WTC11 (cell line): ENCODE data around the gene RIF1. TPM values are rescaled to one million over a fixed set of nuclear protein-coding genes. Genes with fewer than 3 reads are reported as not detected.

ENCODE experiments used
- ATAC-seq: fragments of 200-7000 bp; cut with Tn5 transposase; 2 replicates; pipeline ENCODE4 v1.10.0; 2021; ENCODE audit warnings: mild to moderate bottlenecking, moderate library complexity
- CTCF ChIA-PET: fragments of 300-600 bp; sonication (Branson Sonifier 250); formaldehyde crosslinking; loops from one replicate; lab custom pipeline; 2021; ENCODE audit warnings: antibody characterized with exemption; lab: Charles Lee
- POLR2A ChIA-PET: fragments of 350-600 bp; sonication (Branson Sonifier 250); formaldehyde crosslinking; loops from one replicate; lab custom pipeline; 2021; ENCODE audit warnings: antibody characterized with exemption; lab: Charles Lee
- DNase-seq: peaks from one replicate; pipeline ENCODE4 v3.0.0; 2021; ENCODE audit warnings: low spot score
- H3K27ac Mint-ChIP-seq: 2 replicates; pipeline ENCODE4 v1.8.0; 2021; ENCODE audit warnings: mixed read lengths
- H3K27me3 Mint-ChIP-seq: 2 replicates; pipeline ENCODE4 v1.8.0; 2021; ENCODE audit warnings: low read depth, mild to moderate bottlenecking, moderate library complexity, mixed read lengths
- H3K36me3 Mint-ChIP-seq: 2 replicates; pipeline ENCODE4 v1.8.0; 2021; ENCODE audit warnings: mixed read lengths
- H3K4me1 Mint-ChIP-seq: 2 replicates; pipeline ENCODE4 v1.8.0; 2022; ENCODE audit warnings: mixed read lengths
- H3K4me3 Mint-ChIP-seq: 2 replicates; pipeline ENCODE4 v1.8.0; 2021; ENCODE audit warnings: mild to moderate bottlenecking, moderate library complexity, mixed read lengths
- H3K9me3 Mint-ChIP-seq: 2 replicates; pipeline ENCODE4 v1.8.0; 2021; ENCODE audit warnings: mixed read lengths
- CDX4 ChIP-seq: fragments of 250-450 bp; sonication (Bioruptor Pico); IDR thresholded peaks from 2 replicates; pipeline ENCODE4 v1.9.0; 2021; ENCODE audit warnings: moderate library complexity, mild to moderate bottlenecking, inconsistent platforms, borderline replicate concordance
- ETV6 ChIP-seq: sonication (generic); formaldehyde crosslinking; IDR thresholded peaks from 2 replicates; pipeline ENCODE4 v1.8.1; 2022; ENCODE audit warnings: mild to moderate bottlenecking, missing genetic modification reagents
- FOXJ3 ChIP-seq: sonication (generic); formaldehyde crosslinking; IDR thresholded peaks from 2 replicates; pipeline ENCODE4 v1.9.0; 2021; ENCODE audit warnings: missing genetic modification reagents, mild to moderate bottlenecking, borderline replicate concordance
- FOXP1 ChIP-seq: sonication (generic); formaldehyde crosslinking; IDR thresholded peaks from 2 replicates; pipeline ENCODE4 v1.8.0; 2022; ENCODE audit warnings: missing genetic modification reagents, mild to moderate bottlenecking, moderate library complexity, borderline replicate concordance
- GABPB1 ChIP-seq: sonication (generic); formaldehyde crosslinking; IDR thresholded peaks from 2 replicates; pipeline ENCODE4 v1.8.1; 2023; ENCODE audit warnings: mild to moderate bottlenecking, missing genetic modification reagents
- IRF2 ChIP-seq: sonication (generic); formaldehyde crosslinking; IDR thresholded peaks from 2 replicates; pipeline ENCODE4 v1.8.0; 2022; ENCODE audit warnings: low read depth, missing genetic modification reagents, borderline replicate concordance
- JAZF1 ChIP-seq: fragments of 250-450 bp; sonication (Bioruptor Pico); IDR thresholded peaks from 2 replicates; pipeline ENCODE4 v1.9.0; 2021; ENCODE audit warnings: moderate library complexity, mild to moderate bottlenecking, inconsistent platforms
- MXD4 ChIP-seq: fragments of 250-450 bp; sonication (Bioruptor Pico); IDR thresholded peaks from 2 replicates; pipeline ENCODE4 v1.8.0; 2021; ENCODE audit warnings: mild to moderate bottlenecking, moderate library complexity, borderline replicate concordance
- NFATC4 ChIP-seq: fragments of 250-450 bp; sonication (Bioruptor Pico); IDR thresholded peaks from 2 replicates; pipeline ENCODE4 v1.9.0; 2021; ENCODE audit warnings: mild to moderate bottlenecking
- RELA ChIP-seq: sonication (generic); formaldehyde crosslinking; IDR thresholded peaks from 2 replicates; pipeline ENCODE4 v1.8.1; 2022; ENCODE audit warnings: missing genetic modification reagents, mild to moderate bottlenecking, borderline replicate concordance
- SMAD4 ChIP-seq: sonication (generic); formaldehyde crosslinking; IDR thresholded peaks from 2 replicates; pipeline ENCODE4 v1.8.0; 2022; ENCODE audit warnings: mild to moderate bottlenecking, missing genetic modification reagents
- SOX15 ChIP-seq: fragments of 250-450 bp; sonication (Bioruptor Pico); IDR thresholded peaks from 2 replicates; pipeline ENCODE4 v1.9.0; 2021; ENCODE audit warnings: mild to moderate bottlenecking
- SP1 ChIP-seq: sonication (generic); formaldehyde crosslinking; conservative IDR thresholded peaks from 2 replicates; pipeline ENCODE4 v1.8.1; 2022; ENCODE audit warnings: missing genetic modification reagents
- TEAD4 ChIP-seq: sonication (generic); formaldehyde crosslinking; IDR thresholded peaks from 2 replicates; pipeline ENCODE4 v1.8.0; 2022; ENCODE audit warnings: mild to moderate bottlenecking, missing genetic modification reagents
- ZBTB21 ChIP-seq: sonication (generic); formaldehyde crosslinking; IDR thresholded peaks from 2 replicates; pipeline ENCODE4 v1.8.1; 2023; ENCODE audit warnings: mild to moderate bottlenecking, missing genetic modification reagents, borderline replicate concordance
- ZBTB43 ChIP-seq: sonication (generic); formaldehyde crosslinking; IDR thresholded peaks from 2 replicates; pipeline ENCODE4 v1.8.1; 2023; ENCODE audit warnings: mild to moderate bottlenecking, missing genetic modification reagents
- ZNF281 ChIP-seq: sonication (generic); formaldehyde crosslinking; IDR thresholded peaks from 2 replicates; pipeline ENCODE4 v1.8.0; 2023; ENCODE audit warnings: mild to moderate bottlenecking, missing genetic modification reagents
- ZNF425 ChIP-seq: fragments of 250-450 bp; sonication (Bioruptor Pico); conservative IDR thresholded peaks from 2 replicates; pipeline ENCODE4 v1.9.0; 2021; ENCODE audit warnings: mild to moderate bottlenecking
- ZNF671 ChIP-seq: fragments of 250-450 bp; sonication (Bioruptor Pico); IDR thresholded peaks from 2 replicates; pipeline ENCODE4 v1.8.0; 2021; ENCODE audit warnings: mild to moderate bottlenecking
- total RNA-seq: library from RNA; stranded (reverse); gene quantifications from 3 replicates; pipeline ENCODE4 v1.2.3, GENCODE V29; 2021
- TF ChIP-seq, protein P1 (sequence below): sonication (generic); formaldehyde crosslinking; IDR thresholded peaks from 2 replicates; pipeline ENCODE4 v1.8.0; 2022; ENCODE audit warnings: mild to moderate bottlenecking, missing genetic modification reagents
- TF ChIP-seq, protein P2 (sequence below): sonication (generic); formaldehyde crosslinking; IDR thresholded peaks from 2 replicates; pipeline ENCODE4 v1.8.1; 2023; ENCODE audit warnings: mild to moderate bottlenecking, missing genetic modification reagents
- TF ChIP-seq, protein P3 (sequence below): fragments of 250-450 bp; sonication (Bioruptor Pico); IDR thresholded peaks from 2 replicates; pipeline ENCODE4 v1.9.0; 2021; ENCODE audit warnings: mild to moderate bottlenecking
- TF ChIP-seq, protein P4 (sequence below): sonication (generic); formaldehyde crosslinking; IDR thresholded peaks from 2 replicates; pipeline ENCODE4 v1.8.1; 2022; ENCODE audit warnings: mild to moderate bottlenecking, moderate library complexity, missing genetic modification reagents

RIF1 gene
- total RNA-seq, 1 experiment from 2014 or later, result 96.9 TPM

GRCh38 chr2:151508519-151508918, 98.8 kb downstream of the RIF1 start (continued):
- TF ChIP-seq ETV6 (CRISPR knock-in tag), result no peak
- TF ChIP-seq SP1 (CRISPR knock-in tag), result no peak
- TF ChIP-seq, protein P1, sequence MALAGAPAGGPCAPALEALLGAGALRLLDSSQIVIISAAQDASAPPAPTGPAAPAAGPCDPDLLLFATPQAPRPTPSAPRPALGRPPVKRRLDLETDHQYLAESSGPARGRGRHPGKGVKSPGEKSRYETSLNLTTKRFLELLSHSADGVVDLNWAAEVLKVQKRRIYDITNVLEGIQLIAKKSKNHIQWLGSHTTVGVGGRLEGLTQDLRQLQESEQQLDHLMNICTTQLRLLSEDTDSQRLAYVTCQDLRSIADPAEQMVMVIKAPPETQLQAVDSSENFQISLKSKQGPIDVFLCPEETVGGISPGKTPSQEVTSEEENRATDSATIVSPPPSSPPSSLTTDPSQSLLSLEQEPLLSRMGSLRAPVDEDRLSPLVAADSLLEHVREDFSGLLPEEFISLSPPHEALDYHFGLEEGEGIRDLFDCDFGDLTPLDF, result no peak
- TF ChIP-seq FOXP1 (CRISPR knock-in tag), result no peak
- no peak for TF ChIP-seq ZNF671
- TF ChIP-seq MXD4 (CRISPR knock-in tag), result no peak

GRCh38 chr2:151518802-151519201, 109.1 kb downstream of the RIF1 start:
- Mint-ChIP-seq H3K27me3 (no peaks in the 10 kb centered on the region), H3K27ac (no peak overlapping the region), H3K4me3 (no peak overlapping the region), H3K9me3 (no peaks in the 10 kb centered on the region), H3K36me3 (no peaks in the 10 kb centered on the region), H3K4me1 (peaks cover 11% of the 10 kb centered on the region)
- no peak for DNase-seq
- ATAC-seq, result no peak
- TF ChIP-seq, protein P2, sequence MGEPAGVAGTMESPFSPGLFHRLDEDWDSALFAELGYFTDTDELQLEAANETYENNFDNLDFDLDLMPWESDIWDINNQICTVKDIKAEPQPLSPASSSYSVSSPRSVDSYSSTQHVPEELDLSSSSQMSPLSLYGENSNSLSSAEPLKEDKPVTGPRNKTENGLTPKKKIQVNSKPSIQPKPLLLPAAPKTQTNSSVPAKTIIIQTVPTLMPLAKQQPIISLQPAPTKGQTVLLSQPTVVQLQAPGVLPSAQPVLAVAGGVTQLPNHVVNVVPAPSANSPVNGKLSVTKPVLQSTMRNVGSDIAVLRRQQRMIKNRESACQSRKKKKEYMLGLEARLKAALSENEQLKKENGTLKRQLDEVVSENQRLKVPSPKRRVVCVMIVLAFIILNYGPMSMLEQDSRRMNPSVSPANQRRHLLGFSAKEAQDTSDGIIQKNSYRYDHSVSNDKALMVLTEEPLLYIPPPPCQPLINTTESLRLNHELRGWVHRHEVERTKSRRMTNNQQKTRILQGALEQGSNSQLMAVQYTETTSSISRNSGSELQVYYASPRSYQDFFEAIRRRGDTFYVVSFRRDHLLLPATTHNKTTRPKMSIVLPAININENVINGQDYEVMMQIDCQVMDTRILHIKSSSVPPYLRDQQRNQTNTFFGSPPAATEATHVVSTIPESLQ (CRISPR knock-in tag), result no peak
- TF ChIP-seq FOXJ3 (CRISPR knock-in tag), result no peak
- TF ChIP-seq ZBTB21 (CRISPR knock-in tag), result no peak
- no peak for TF ChIP-seq GABPB1
- TF ChIP-seq NFATC4 (CRISPR knock-in tag), result no peak
- TF ChIP-seq ZBTB43 (CRISPR knock-in tag), result no peak
- TF ChIP-seq ZNF281 (CRISPR knock-in tag), result no peak
- TF ChIP-seq SOX15 (CRISPR knock-in tag), result no peak
- TF ChIP-seq SMAD4 (CRISPR knock-in tag), result no peak
- TF ChIP-seq ZNF425 (CRISPR knock-in tag), result no peak
- no peak for TF ChIP-seq TEAD4 (CRISPR knock-in tag)
- TF ChIP-seq, protein P3, sequence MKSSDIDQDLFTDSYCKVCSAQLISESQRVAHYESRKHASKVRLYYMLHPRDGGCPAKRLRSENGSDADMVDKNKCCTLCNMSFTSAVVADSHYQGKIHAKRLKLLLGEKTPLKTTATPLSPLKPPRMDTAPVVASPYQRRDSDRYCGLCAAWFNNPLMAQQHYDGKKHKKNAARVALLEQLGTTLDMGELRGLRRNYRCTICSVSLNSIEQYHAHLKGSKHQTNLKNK, result no peak
- TF ChIP-seq, protein P4, sequence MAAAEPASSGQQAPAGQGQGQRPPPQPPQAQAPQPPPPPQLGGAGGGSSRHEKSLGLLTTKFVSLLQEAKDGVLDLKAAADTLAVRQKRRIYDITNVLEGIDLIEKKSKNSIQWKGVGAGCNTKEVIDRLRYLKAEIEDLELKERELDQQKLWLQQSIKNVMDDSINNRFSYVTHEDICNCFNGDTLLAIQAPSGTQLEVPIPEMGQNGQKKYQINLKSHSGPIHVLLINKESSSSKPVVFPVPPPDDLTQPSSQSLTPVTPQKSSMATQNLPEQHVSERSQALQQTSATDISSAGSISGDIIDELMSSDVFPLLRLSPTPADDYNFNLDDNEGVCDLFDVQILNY (CRISPR knock-in tag), result no peak
- TF ChIP-seq JAZF1 (CRISPR knock-in tag), result no peak
- no peak for TF ChIP-seq CDX4 (CRISPR knock-in tag)
- no peak for TF ChIP-seq IRF2
- TF ChIP-seq RELA (CRISPR knock-in tag), result no peak
- CTCF ChIA-PET, result interaction anchor here (1.4 kb wide), 1 partner anchor 480 kb away, joined by 5 read pairs; no protein-coding TSS in a partner anchor
- POLR2A ChIA-PET, result no interaction called here
